Measurements from ENCODE around the gene XAGE1B. TPM values are rescaled to one million over a fixed set of nuclear protein-coding genes. Genes with fewer than 3 reads are reported as not detected.

XAGE1B gene, protein sequence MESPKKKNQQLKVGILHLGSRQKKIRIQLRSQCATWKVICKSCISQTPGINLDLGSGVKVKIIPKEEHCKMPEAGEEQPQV
- not detected in 2 replicates for total RNA-seq

DNA sequence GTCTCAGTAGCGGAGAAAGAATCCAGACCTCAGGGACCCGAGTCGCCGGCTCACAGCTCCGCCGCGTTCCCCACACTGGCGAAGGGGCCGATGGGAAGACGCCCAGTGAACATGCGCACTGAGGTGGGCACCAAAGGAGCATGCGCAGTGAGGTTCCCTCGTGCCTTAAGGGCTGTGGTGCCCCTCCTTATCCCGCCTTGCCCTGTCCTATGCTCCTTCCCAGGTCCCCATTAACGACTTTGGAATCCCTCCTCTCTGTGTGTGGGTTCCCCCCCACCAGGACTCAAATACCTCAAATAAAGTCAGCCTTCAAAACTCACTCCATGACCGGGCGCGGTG lies at the start of gene XAGE1B:
Gene XAGE1B, minus strand, starts transcription at position 77 of the 339 bp plus-strand sequence. CDS start 1,536 bp downstream, outside the sequence.

DNA sequence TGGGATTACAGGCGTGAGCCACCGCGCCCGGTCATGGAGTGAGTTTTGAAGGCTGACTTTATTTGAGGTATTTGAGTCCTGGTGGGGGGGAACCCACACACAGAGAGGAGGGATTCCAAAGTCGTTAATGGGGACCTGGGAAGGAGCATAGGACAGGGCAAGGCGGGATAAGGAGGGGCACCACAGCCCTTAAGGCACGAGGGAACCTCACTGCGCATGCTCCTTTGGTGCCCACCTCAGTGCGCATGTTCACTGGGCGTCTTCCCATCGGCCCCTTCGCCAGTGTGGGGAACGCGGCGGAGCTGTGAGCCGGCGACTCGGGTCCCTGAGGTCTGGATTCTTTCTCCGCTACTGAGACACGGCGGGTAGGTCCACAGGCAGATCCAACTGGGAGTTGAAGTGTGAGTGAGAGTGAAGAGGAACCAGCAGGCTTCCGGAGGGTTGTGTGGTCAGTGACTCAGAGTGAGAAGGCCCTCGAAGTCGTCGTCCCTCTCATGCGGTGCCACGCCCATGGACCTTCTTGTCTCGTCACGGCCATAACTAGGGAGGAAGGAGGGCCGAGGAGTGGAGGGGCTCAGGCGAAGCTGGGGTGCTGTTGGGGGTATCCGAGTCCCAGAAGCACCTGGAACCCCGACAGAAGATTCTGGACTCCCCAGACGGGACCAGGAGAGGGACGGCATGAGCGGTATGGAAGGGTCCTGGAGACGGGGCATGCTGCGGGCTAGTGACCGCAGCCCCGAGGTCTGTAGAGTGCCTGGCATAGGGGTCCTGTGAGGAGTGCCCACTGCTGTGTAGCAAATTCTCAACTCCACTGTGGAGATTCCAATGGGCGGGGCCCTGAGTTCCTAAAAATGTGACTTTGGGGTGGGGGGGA lies 21.1 kb downstream of the XAGE1B start, which contains the start of gene XAGE1A:
Gene XAGE1A, plus strand, starts transcription at position 264 of the 874 bp plus-strand sequence. CDS start 1,554 bp downstream, outside the sequence.

Other genes starting within 250 kb of the XAGE1B start
- not detected in 2 replicates for gene XAGE2, start 148.0 kb downstream of the XAGE1B start, total RNA-seq
- gene XAGE1A, start 21.3 kb downstream of the XAGE1B start, total RNA-seq, result not detected in 2 replicates
- gene SSX7, start 137.8 kb upstream of the XAGE1B start, total RNA-seq, result not detected in 2 replicates
- not detected in 2 replicates for gene SSX2, start 190.1 kb upstream of the XAGE1B start, total RNA-seq
- not detected in 2 replicates for gene SSX2B, start 234.2 kb upstream of the XAGE1B start, total RNA-seq